Subcutaneous preadipocyte (primary cell): ENCODE results near the gene CKAP5. TPM values are rescaled to one million over a fixed set of nuclear protein-coding genes. Genes with fewer than 3 reads are reported as not detected.

ENCODE experiments used
- small RNA-seq: library from RNA; depleted of rRNA; stranded (forward); fragments of <200 nt; gene quantifications from one replicate; pipeline ENCODE3, GENCODE V24; 2012
- total RNA-seq: library from RNA; depleted of rRNA; stranded (reverse); fragments of >200 nt; gene quantifications from 2 replicates; pipeline ENCODE4 v1.2.3, GENCODE V29; 2012

CKAP5 gene
- 68.3 and 104 TPM in 2 replicates for total RNA-seq

DNA sequence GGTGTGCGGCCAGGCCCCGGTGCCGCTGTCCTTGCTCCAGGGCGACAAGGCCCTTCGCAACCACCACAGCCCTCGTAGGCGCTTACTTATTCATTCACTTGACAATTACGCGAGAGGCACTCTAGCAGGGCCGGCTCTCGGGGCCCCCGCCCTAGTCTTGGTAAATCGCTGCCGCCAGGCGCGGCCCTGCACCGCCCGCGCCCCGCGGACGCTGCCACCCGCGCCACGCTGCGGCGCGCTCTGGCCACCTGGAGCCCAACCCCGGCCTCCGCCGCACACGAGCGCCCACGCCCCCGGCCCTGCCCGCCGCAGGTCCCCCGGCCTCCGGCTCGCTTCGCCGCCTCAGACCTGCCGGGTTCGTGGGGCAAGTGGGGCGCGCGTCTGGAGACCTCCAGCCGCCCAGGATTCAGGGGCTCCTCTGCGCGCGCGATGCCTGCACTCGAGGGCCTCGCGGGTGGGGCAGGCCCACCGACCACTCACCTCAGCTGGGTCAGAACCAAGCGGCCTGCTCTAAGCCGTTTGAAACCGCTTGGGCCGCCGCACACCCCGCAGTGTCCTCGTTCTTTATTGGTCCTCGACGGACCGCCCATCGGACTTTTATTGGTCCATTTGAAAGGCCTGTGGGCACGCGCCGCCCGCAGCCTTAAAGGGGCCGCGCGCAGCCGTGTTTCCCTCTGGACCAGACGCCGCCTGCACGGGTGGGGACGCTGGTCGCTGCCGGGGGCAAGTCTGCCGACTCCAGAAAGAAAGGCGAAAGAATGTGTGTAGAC lies at the start of gene CKAP5:
TSS of gene CKAP5 (minus strand) at position 541 of the 770 bp plus-strand sequence. CDS start 25,049 bp downstream, outside the sequence.

DNA sequence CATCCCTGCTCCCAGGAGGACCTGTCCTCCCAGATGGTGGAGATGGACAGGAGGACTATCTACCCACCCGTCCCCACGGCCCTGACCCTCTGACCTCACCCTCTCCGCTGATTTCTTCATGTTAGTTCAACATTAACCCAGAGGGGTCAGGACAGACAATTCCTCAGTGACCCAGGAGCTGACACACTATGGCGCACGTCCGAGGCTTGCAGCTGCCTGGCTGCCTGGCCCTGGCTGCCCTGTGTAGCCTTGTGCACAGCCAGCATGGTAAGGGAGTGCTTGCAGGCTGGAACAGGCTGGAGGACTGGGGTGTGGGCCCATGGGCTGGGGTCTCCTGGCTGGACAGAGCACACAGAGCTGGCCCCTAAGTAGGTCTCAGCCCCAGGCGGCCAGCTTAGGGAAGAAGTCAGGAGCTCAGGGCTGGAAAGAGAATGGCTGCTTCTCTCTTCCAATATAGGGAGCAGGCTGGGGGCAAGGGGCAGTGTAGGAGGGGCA lies 127.0 kb downstream of the CKAP5 start, which contains the start of gene F2:
TSS of gene F2 (plus strand) at position 166 of the 495 bp plus-strand sequence. CDS start at position 189, 23 bp downstream.

DNA sequence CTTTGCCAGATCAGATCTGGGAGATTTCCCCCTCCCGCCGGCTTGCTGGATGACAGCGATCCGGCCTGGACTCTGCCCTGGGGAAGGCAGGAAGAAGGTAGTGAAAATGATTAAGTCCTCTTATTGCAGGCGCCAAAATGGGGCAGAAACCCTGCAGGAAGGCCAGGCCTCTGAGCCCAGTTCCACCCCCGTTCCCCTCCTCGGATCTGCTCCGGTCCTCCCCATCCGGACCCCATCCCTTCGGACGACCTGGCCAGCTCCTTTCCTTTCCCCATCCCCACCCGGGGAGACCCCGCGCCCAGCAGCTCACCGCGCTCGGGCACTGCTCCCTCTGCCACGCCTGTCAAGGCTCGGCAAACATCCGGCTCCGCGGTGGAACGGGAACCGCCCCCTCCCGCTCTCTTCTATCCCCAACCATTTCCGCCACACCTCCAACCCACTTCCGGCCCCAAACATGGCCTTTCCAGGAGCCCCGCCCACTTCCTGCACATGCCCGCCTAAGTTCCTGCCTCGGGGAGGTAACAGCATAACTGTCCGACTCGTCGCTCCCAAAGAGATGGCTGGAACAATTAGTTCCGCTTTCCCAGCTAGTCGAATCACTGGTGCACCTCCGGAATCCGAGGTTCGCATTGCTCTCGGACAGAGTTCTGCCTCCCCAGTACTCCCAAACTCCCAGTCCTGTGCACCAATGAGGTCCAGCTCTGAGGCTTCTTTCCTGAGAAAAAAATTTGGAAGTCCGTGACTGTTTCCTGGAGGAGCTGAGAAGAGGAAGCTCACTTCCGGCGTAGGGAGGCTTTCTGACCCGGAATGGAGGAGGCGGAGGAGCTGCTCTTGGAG lies 145.6 kb downstream of the CKAP5 start, which contains the start of the genes ARHGAP1 and ZNF408:
TSS of gene ARHGAP1 (minus strand) at position 379 of the 837 bp plus-strand sequence. CDS start 4,512 bp downstream, outside the sequence.
TSS of gene ZNF408 (plus strand) at position 791 of the 837 bp plus-strand sequence. CDS start at position 808, 17 bp downstream.

Small RNA genes within 50 kb of the gene (small RNA-seq; reads per million reads assigned to genes)
- gene MIR5582 (2.5 reads per million, percentile 84 among the genes with 10 or more reads in this experiment), gene RF00573 (not detected), gene SNORD67 (738 reads per million, percentile 99 among the genes with 10 or more reads in this experiment)

Other genes with a start within 250 kb of the CKAP5 start
- 2.6 and 4.1 TPM in 2 replicates for gene HARBI1, start 229.1 kb downstream of the CKAP5 start, total RNA-seq
- gene ATG13, start 228.7 kb downstream of the CKAP5 start, total RNA-seq, result 34.5 and 49.7 TPM in 2 replicates
- gene ARHGAP1, start 145.7 kb downstream of the CKAP5 start, total RNA-seq, result 43.2 and 47.4 TPM in 2 replicates
- 8.5 and 9.4 TPM in 2 replicates for gene ZNF408, start 145.2 kb downstream of the CKAP5 start, total RNA-seq
- not detected in 2 replicates for gene F2, start 127.1 kb downstream of the CKAP5 start, total RNA-seq
- 3.3 and 5.1 TPM in 2 replicates for gene LRP4, start 72.3 kb upstream of the CKAP5 start, total RNA-seq
- 21.7 and 30.9 TPM in 2 replicates for gene CSTPP1, start 90.5 kb upstream of the CKAP5 start, total RNA-seq